KOPT-K1 (cell line): ENCODE data around the gene TMEM35B.
"Not testable (repeated sequence)": the region's sequence is repeated elsewhere in the genome, so short reads cannot be mapped to it uniquely, and the experiment has no call there.

Source experiments
- H3K27ac ChIP-seq: fragments of 200-600 bp; sonication (generic); 2 replicates; pipeline ENCODE4 v1.5.1; 2016; ENCODE audit warnings: antibody characterized with exemption, mild to moderate bottlenecking, low read depth, low read length; ENCODE audit not compliant: poor library complexity, severe bottlenecking
- H3K36me3 ChIP-seq: fragments of 200-600 bp; sonication (generic); 2 replicates; pipeline ENCODE4 v1.5.1; 2017; ENCODE audit warnings: antibody characterized with exemption, mild to moderate bottlenecking, low read length, moderate library complexity; ENCODE audit not compliant: insufficient read depth
- H3K9me3 ChIP-seq: fragments of 200-600 bp; sonication (generic); 2 replicates; pipeline ENCODE4 v1.5.1; 2017; ENCODE audit warnings: antibody characterized with exemption, low read length, mild to moderate bottlenecking; ENCODE audit not compliant: insufficient read depth, poor library complexity, severe bottlenecking

The TMEM35B gene

DNA sequence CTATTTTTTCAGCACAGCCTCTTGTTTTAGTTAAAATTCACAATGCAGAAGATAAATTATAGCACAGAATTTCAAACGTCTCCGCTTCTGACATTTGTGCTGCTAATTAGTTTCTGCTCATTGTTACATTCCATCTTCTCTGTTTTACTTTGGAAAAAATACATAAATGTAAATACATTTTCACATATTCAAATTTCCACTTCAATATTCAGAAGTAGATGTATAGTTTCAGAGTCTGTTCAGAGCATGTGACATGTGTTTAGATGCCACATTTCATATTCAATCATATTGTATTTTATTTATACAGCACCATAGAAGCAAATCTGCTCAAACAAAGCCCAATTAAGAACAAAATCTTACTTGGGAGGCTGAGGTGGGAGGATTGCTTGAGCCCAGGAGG is 19.6 kb downstream of the TMEM35B start:
- Histone ChIP-seq H3K36me3 (no peaks in the 10 kb centered on the region), H3K27ac (no peak overlapping the region), H3K9me3 (peaks cover 15% of the 10 kb centered on the region)

DNA sequence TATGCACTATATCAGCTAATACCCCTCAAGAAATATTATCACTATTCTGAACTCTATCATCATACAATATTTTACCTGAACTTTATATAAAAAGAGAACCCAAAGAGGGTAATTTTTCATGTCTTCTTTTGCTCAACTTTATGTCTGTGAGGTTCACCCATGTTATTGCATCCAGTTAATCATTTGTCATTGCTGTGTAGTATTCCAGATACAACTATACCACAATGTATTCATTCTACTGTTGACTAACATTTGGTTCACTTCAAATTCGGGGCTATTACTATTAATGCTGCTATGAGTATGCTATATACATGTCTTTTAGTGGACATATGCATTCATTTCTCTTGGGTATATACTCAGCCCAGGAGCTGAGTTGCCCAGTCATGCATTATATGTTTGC is 34.7 kb downstream of the TMEM35B start:
- H3K27ac ChIP-seq, result no peak overlapping the region
- no peaks in the 10 kb centered on the region for H3K36me3 ChIP-seq
- H3K9me3 ChIP-seq, result no peaks in the 10 kb centered on the region

DNA sequence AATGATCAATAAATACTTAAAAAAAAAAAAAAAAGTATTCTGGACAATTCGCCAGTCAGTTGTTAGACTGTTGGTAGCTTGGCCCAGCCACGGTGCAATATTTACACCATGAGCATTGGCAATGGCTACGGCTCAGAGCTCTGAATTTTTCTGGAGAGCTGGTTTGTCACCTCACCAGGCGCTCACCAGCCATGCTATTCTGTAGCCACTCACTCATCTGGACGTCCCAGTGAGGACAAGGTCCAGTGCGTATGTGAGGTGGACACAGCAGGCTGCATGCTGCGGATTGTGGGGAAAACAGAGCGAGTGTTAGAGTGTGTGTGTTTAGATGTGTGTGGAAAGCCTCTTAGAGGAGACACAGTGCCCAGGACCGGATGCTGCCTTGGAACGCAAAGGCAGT is 36.4 kb downstream of the TMEM35B start:
- not testable (repeated sequence) for H3K9me3 ChIP-seq, H3K36me3 ChIP-seq, H3K27ac ChIP-seq

DNA sequence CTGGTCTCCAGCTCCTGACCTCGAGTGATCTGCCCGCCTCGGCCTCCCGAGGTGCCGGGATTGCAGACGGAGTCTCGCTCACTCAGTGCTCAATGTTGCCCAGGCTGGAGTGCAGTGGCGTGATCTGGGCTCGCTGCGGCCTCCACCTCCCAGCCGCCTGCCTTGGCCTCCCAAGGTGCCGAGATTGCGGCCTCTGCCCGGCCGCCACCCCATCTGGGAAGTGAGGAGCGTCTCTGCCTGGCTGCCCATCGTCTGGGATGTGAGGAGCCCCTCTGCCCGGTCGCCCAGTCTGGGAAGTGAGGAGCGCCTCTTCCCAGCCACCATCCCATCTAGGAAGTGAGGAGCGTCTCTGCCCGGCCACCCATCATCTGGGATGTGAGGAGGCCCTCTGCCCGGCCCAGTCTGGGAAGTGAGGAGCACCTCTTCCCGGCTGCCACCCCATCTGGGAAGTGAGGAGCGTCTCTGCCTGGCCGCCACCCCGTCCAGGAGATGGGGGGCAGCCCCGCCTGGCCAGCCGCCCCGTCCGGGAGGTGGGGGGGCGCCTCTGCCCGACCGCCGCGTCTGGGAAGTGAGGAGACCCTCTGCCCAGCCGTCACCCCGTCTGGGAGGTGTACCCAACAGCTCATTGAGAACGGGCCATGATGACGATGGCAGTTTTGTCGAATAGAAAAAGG is 37.4 kb downstream of the TMEM35B start:
- H3K27ac ChIP-seq, H3K9me3 ChIP-seq, H3K36me3 ChIP-seq: not testable (repeated sequence)

DNA sequence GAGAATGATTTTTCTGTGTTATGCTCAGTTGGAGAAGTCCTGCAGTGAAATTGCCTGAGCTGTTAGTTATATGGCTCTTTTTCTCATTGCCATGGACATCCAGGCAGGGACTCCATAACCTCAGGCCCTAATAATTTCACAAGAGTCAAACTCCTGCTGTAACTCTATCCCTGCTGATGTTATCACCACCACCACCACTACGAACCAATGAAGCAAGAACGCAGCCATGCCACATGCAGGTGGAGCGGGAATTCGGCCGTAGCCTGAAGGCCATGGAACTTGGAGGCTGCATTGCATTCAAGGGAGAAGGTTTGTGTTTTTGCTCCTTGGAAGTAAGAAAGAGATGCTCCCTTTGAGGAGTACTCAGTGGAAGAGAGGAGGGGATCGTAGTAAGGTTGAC is 38.9 kb downstream of the TMEM35B start:
- Histone ChIP-seq H3K9me3 (no peaks in the 10 kb centered on the region), H3K27ac (no peak overlapping the region), H3K36me3 (no peaks in the 10 kb centered on the region)

DNA sequence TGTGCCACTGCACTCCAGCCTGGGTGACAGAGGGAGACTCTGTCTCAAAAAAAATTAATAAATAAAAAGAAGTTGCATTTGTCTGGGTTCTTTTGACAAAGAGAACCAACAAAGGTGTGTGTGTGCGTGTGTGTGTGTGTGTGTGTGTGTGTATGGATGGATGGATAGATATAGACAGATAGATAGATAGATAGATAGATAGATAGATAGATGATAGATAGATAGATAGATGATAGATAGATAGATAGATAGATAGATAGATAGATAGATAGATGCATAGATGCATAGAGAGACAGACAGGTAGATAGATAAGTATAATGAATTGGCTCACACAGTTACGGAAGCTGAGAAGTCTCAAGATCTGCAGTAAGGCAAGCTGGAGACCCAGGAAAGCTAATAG is 43.3 kb downstream of the TMEM35B start:
- H3K9me3 ChIP-seq, H3K27ac ChIP-seq, H3K36me3 ChIP-seq: not testable (repeated sequence)
